Measurements from ENCODE around the gene GAB4. TPM values are rescaled to one million over a fixed set of nuclear protein-coding genes. Genes with fewer than 3 reads are reported as not detected.

GAB4 gene
- total RNA-seq, 4 donors from 2014 or later = not detected

DNA sequence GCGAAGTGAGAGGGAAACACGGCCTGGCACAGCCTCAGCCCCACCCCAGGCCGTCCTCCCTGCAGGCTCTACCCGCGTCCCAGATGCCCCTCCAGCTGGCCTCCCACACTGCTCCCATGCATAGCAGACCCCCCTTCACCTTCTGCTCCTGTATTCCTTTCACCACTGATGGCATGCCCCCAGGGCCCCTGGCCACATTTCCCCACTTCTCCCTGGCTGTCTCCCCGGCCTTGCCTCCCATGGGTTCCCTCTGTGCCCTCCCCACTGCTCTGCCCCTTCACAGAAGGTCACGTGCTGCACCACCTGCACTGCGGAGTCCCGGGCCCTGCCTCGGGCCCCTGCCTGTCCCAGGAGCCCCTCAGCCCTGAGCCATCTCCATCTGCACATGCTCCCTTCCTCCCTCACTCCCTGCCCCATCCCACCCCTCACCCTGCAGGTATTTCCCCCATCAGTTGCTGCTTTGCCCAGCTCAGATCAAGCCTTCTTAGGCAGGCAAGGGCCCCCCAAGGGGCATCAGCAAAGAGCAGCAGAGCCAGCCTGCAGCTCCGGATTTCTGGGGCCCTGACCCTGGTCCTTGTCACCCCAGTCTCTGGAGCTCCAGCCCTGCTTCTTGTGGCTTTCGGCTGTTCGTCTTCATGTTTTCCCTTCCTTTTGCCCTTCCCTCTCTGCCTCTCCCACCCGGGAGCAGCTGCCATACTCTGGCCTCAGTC, 46.4 kb downstream of the GAB4 start:
- H3K4me1 ChIP-seq = no peaks in the 10 kb centered on the region
- no peak overlapping the region for H3K4me3 ChIP-seq
- in situ Hi-C loops (cut with MboI; ENCODE audit: low pct_ligation_motif_present in 1 of 4, low pct_unique_long_range_greater_than_20kb in 1 of 4, low sequenced_read_pairs in 3 of 4) (no loop called here), intact Hi-C loops (cut with DNase I; ENCODE audit: low total_unique reads) (no loop called here)
- no peaks in the 10 kb centered on the region for H3K36me3 ChIP-seq
- no peaks in the 10 kb centered on the region for H3K9me3 ChIP-seq
- WGBS, 2 donors (ENCODE audit: low coverage in 1 of 2) = 73 to 92% methylated on average over 4 to 14 of the region's 14 CpGs
- H3K27me3 ChIP-seq = no peaks in the 10 kb centered on the region
- no peak overlapping the region for H3K27ac ChIP-seq
- no peak for DNase-seq
- TF ChIP-seq, protein P1, sequence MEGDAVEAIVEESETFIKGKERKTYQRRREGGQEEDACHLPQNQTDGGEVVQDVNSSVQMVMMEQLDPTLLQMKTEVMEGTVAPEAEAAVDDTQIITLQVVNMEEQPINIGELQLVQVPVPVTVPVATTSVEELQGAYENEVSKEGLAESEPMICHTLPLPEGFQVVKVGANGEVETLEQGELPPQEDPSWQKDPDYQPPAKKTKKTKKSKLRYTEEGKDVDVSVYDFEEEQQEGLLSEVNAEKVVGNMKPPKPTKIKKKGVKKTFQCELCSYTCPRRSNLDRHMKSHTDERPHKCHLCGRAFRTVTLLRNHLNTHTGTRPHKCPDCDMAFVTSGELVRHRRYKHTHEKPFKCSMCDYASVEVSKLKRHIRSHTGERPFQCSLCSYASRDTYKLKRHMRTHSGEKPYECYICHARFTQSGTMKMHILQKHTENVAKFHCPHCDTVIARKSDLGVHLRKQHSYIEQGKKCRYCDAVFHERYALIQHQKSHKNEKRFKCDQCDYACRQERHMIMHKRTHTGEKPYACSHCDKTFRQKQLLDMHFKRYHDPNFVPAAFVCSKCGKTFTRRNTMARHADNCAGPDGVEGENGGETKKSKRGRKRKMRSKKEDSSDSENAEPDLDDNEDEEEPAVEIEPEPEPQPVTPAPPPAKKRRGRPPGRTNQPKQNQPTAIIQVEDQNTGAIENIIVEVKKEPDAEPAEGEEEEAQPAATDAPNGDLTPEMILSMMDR (IDR thresholded peaks at IDR 0.05) = no peak
- TF ChIP-seq EP300 (IDR thresholded peaks at IDR 0.05; ENCODE audit: low read depth) (no peak), POLR2AphosphoS5 (IDR thresholded peaks at IDR 0.05) (no peak), POLR2A (IDR thresholded peaks at IDR 0.05) (no peak)

DNA sequence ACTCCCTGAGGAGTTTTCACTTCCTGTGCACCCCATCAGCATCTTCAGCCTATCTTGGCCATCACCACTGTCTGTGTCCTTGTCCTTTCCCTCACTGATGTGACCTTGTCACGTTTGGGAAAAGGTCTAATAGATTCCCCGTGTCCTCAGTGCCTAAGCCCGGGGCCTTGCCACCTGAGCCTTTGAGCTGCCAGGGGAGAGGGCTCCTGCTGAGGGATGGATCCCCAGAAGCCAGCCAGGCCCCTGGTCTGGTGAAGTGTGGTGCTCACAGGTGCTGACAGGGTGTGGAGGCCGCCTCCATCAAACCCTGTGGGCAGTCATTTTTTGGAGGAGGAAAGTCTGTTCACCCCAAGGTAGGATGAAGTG, 47.2 kb downstream of the GAB4 start:
- 71% methylated on average over 4 of the region's 4 CpGs; no CpG with 5 or more reads in 1 of the 2 donors for WGBS, 2 donors (ENCODE audit: low coverage in 1 of 2)
- in situ Hi-C loops (cut with MboI; ENCODE audit: low pct_ligation_motif_present in 1 of 4, low pct_unique_long_range_greater_than_20kb in 1 of 4, low sequenced_read_pairs in 3 of 4) = no loop called here
- intact Hi-C loops (cut with DNase I; ENCODE audit: low total_unique reads) = no loop called here
- H3K4me3 ChIP-seq = no peak overlapping the region
- no peak for DNase-seq
- no peak overlapping the region for H3K27ac ChIP-seq
- no peak for TF ChIP-seq POLR2A (IDR thresholded peaks at IDR 0.05)
- TF ChIP-seq, protein P1 (IDR thresholded peaks at IDR 0.05) = no peak
- TF ChIP-seq POLR2AphosphoS5 (IDR thresholded peaks at IDR 0.05) = no peak
- no peak for TF ChIP-seq EP300 (IDR thresholded peaks at IDR 0.05; ENCODE audit: low read depth)
- H3K27me3 ChIP-seq = no peaks in the 10 kb centered on the region
- no peaks in the 10 kb centered on the region for H3K36me3 ChIP-seq
- no peaks in the 10 kb centered on the region for H3K4me1 ChIP-seq
- H3K9me3 ChIP-seq = no peaks in the 10 kb centered on the region

DNA sequence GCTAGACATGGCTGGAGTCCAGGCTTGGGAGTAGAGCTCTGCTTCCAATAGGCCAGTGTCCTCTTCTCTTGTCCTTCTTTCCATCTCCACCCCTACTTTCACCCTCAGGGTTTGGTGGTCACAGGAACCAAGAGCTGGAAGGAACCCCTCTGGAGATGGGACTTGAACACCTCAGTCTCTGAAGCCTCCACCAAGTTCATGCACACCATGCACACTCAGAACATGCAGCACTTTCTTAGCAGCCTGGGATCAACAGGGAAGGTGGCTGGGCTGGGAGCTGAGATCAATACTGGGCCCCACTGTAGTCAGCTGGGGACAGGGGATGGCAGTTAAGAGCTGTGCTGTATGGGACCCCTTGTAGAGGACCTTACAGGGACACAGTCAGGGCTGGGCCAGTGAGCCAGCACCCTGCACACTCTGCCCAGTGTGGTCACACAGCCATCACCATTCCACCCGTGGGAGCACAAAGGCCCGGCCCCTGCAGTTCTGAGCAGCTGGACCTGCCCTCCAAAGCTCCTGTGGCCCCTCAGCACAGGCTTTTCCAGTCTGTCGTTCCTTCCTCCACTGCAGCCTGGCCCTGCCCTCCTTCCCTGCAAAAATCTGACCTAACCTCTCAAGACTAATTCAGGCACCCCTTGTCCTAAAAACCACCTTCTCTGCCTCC, 47.7 kb downstream of the GAB4 start:
- in situ Hi-C loops (cut with MboI; ENCODE audit: low pct_ligation_motif_present in 1 of 4, low pct_unique_long_range_greater_than_20kb in 1 of 4, low sequenced_read_pairs in 3 of 4) = no loop called here
- TF ChIP-seq, protein P1 (IDR thresholded peaks at IDR 0.05) = no peak
- no peak for TF ChIP-seq POLR2A (IDR thresholded peaks at IDR 0.05)

DNA sequence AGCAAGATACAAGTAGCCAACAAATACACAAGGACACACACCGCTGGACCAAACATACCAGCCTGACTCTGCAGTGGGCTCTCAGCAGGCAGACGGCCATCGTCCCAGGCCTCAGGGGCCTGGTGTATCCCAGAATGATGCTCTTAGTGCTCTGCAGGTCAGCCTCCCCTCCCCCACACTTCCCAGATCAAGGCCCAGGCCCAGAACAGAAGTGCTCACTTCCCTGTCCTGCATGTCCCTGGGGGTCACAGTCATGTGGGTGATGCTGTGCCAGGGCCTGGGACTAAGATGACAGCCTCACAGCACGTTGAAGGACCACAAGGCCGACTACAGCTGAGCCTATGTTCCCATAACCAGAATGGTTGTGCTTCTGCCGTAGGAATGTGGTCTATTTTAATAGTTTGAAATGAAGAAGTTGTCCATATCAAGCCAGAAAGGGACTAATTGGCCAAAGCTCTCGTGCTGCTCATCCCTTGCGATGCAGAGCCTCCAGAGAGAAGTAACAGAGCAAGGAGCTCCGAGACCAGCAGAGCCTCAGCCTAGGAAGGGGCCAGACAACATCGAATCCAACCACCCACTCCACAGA, 48.6 kb downstream of the GAB4 start:
- Histone ChIP-seq H3K36me3 (no peaks in the 10 kb centered on the region), H3K9me3 (no peaks in the 10 kb centered on the region), H3K4me3 (no peak overlapping the region), H3K4me1 (no peaks in the 10 kb centered on the region), H3K27ac (no peak overlapping the region), H3K27me3 (no peaks in the 10 kb centered on the region)
- no peak for DNase-seq
- in situ Hi-C loops (cut with MboI; ENCODE audit: low pct_ligation_motif_present in 1 of 4, low pct_unique_long_range_greater_than_20kb in 1 of 4, low sequenced_read_pairs in 3 of 4) (no loop called here), intact Hi-C loops (cut with DNase I; ENCODE audit: low total_unique reads) (no loop called here)
- 72 to 80% methylated on average over 2 to 10 of the region's 10 CpGs for WGBS, 2 donors (ENCODE audit: low coverage in 1 of 2)
- TF ChIP-seq POLR2A (IDR thresholded peaks at IDR 0.05) = no peak
- TF ChIP-seq EP300 (IDR thresholded peaks at IDR 0.05; ENCODE audit: low read depth) = no peak
- no peak for TF ChIP-seq POLR2AphosphoS5 (IDR thresholded peaks at IDR 0.05)
- TF ChIP-seq, protein P1 (IDR thresholded peaks at IDR 0.05) = no peak

More for the DNA sequence above, 47.7 kb downstream of the GAB4 start:
- H3K36me3 ChIP-seq = no peaks in the 10 kb centered on the region
- 74% methylated on average over 3 of the region's 3 CpGs; no CpG with 5 or more reads in 1 of the 2 donors for WGBS, 2 donors (ENCODE audit: low coverage in 1 of 2)
- intact Hi-C loops (cut with DNase I; ENCODE audit: low total_unique reads) = no loop called here
- no peaks in the 10 kb centered on the region for H3K9me3 ChIP-seq
- H3K4me1 ChIP-seq = no peaks in the 10 kb centered on the region
- no peak for DNase-seq
- H3K27me3 ChIP-seq = no peaks in the 10 kb centered on the region
- no peak overlapping the region for H3K4me3 ChIP-seq
- H3K27ac ChIP-seq = no peak overlapping the region

Data from transverse colon (tissue), 4 donors.